ENCODE data around the gene KIAA2012.

DNA sequence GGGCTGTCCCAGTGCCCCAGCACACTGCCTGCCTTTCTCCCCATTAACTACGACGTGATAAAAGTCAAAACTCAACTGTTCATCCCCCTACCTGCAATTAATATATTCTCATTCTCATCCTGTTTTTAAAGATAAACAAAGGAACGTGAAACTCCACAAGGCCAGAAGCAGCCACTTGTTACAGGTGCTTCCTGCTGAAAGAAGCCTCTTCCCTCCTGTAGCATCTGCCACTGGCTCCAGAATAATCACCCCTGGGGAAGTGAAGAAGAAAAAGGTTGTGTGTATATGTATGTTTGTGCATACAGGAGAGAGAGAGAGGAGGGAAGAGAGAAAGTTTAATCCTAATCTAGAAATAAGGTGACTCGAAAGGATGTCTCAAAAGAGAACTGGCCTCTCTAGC, 27.1 kb downstream of the KIAA2012 start:
- TF ChIP-seq, protein P1, sequence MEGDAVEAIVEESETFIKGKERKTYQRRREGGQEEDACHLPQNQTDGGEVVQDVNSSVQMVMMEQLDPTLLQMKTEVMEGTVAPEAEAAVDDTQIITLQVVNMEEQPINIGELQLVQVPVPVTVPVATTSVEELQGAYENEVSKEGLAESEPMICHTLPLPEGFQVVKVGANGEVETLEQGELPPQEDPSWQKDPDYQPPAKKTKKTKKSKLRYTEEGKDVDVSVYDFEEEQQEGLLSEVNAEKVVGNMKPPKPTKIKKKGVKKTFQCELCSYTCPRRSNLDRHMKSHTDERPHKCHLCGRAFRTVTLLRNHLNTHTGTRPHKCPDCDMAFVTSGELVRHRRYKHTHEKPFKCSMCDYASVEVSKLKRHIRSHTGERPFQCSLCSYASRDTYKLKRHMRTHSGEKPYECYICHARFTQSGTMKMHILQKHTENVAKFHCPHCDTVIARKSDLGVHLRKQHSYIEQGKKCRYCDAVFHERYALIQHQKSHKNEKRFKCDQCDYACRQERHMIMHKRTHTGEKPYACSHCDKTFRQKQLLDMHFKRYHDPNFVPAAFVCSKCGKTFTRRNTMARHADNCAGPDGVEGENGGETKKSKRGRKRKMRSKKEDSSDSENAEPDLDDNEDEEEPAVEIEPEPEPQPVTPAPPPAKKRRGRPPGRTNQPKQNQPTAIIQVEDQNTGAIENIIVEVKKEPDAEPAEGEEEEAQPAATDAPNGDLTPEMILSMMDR (IDR thresholded peaks at IDR 0.05; ENCODE audit: insufficient read depth, low read length), result no peak
- TF ChIP-seq SPI1 (IDR thresholded peaks at IDR 0.05; ENCODE audit: borderline replicate concordance, low read depth) (no peak), POLR2AphosphoS5 (IDR thresholded peaks at IDR 0.05; ENCODE audit: low read depth) (no peak), GABPA (IDR thresholded peaks at IDR 0.05; ENCODE audit: low read depth) (no peak)
- TF ChIP-seq, protein P2, sequence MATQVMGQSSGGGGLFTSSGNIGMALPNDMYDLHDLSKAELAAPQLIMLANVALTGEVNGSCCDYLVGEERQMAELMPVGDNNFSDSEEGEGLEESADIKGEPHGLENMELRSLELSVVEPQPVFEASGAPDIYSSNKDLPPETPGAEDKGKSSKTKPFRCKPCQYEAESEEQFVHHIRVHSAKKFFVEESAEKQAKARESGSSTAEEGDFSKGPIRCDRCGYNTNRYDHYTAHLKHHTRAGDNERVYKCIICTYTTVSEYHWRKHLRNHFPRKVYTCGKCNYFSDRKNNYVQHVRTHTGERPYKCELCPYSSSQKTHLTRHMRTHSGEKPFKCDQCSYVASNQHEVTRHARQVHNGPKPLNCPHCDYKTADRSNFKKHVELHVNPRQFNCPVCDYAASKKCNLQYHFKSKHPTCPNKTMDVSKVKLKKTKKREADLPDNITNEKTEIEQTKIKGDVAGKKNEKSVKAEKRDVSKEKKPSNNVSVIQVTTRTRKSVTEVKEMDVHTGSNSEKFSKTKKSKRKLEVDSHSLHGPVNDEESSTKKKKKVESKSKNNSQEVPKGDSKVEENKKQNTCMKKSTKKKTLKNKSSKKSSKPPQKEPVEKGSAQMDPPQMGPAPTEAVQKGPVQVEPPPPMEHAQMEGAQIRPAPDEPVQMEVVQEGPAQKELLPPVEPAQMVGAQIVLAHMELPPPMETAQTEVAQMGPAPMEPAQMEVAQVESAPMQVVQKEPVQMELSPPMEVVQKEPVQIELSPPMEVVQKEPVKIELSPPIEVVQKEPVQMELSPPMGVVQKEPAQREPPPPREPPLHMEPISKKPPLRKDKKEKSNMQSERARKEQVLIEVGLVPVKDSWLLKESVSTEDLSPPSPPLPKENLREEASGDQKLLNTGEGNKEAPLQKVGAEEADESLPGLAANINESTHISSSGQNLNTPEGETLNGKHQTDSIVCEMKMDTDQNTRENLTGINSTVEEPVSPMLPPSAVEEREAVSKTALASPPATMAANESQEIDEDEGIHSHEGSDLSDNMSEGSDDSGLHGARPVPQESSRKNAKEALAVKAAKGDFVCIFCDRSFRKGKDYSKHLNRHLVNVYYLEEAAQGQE (IDR thresholded peaks at IDR 0.05; ENCODE audit: insufficient replicate concordance, low read depth), result no peak

Measured in HL-60 (cell line).